Chondrocyte (in vitro differentiated cells): ENCODE results near the gene R3HDM4. TPM values are rescaled to one million over a fixed set of nuclear protein-coding genes. Genes with fewer than 3 reads are reported as not detected.
A peak's percentile ranks its signal among the peaks of the same experiment; 100 is the strongest.

ENCODE experiments used
- DNase-seq: peaks from one replicate; pipeline ENCODE4 v3.0.0; 2021; ENCODE audit warnings: mixed read lengths, low spot score
- H3K27ac Mint-ChIP-seq: one replicate; pipeline ENCODE4 v1.8.0; 2021; ENCODE audit warnings: mild to moderate bottlenecking, moderate library complexity, mixed read lengths; ENCODE audit not compliant: unreplicated experiment
- H3K27me3 Mint-ChIP-seq: 2 replicates; pipeline ENCODE4 v1.8.0; 2021; ENCODE audit warnings: low read depth, mixed read lengths
- H3K36me3 Mint-ChIP-seq: 2 replicates; pipeline ENCODE4 v1.8.0; 2021; ENCODE audit warnings: low read depth, mixed read lengths
- H3K4me1 Mint-ChIP-seq: 2 replicates; pipeline ENCODE4 v1.8.0; 2021; ENCODE audit warnings: low read depth, mild to moderate bottlenecking, mixed read lengths
- H3K4me3 Mint-ChIP-seq: one replicate; pipeline ENCODE4 v1.8.0; 2021; ENCODE audit warnings: mild to moderate bottlenecking, moderate library complexity, mixed read lengths; ENCODE audit not compliant: unreplicated experiment
- H3K9me3 Mint-ChIP-seq: 2 replicates; pipeline ENCODE4 v1.8.0; 2021; ENCODE audit warnings: low read depth, mixed read lengths
- total RNA-seq: library from RNA; stranded (reverse); gene quantifications from 3 replicates; pipeline ENCODE4 v1.2.1, GENCODE V29; 2021
- TF ChIP-seq, protein P1 (sequence below): fragments of 200-600 bp; sonication (generic); IDR thresholded peaks from 2 replicates; pipeline ENCODE4 v1.5.0; 2021; ENCODE audit warnings: antibody characterized with exemption, mild to moderate bottlenecking, moderate library complexity

The R3HDM4 gene
- total RNA-seq, 1 donor from 2014 or later, result 48.4 TPM

DNA sequence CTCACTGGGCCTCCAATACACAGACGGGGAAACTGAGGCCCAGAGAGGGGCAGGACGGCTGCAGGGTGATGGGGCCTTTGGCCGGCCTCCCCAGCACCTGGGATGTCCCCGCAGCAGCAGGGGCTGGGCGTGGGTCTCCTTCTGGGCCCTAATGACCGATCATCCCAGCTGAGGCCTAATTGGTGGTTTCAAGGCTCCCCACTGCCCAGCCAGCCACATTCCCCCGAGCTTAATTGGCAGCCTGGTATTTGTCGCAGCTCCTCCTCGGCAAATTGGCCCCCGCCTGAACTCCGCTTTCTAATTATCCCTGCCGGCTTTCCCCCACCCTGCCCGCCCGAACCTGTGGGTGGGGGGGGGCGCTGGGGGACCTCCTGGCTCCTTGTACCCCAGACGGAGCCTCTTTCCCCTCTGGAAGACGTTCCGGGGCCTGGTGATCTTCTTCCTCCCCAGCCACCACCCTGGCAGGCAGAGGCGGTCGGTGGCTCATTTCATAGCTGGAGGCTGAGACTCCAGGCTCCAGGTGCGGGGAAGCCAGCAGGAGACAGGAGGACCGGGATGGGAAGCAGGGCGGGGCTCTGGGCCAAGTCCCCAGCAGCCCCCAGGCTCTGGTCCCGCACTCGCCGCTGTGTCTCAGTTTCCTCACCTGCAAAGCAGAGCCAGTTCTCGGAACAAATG lies 43.9 kb upstream of the R3HDM4 start:
- no peaks in the 10 kb centered on the region for H3K9me3 Mint-ChIP-seq
- DNase-seq, result no peak
- H3K36me3 Mint-ChIP-seq, result no peaks in the 10 kb centered on the region
- TF ChIP-seq, protein P1, sequence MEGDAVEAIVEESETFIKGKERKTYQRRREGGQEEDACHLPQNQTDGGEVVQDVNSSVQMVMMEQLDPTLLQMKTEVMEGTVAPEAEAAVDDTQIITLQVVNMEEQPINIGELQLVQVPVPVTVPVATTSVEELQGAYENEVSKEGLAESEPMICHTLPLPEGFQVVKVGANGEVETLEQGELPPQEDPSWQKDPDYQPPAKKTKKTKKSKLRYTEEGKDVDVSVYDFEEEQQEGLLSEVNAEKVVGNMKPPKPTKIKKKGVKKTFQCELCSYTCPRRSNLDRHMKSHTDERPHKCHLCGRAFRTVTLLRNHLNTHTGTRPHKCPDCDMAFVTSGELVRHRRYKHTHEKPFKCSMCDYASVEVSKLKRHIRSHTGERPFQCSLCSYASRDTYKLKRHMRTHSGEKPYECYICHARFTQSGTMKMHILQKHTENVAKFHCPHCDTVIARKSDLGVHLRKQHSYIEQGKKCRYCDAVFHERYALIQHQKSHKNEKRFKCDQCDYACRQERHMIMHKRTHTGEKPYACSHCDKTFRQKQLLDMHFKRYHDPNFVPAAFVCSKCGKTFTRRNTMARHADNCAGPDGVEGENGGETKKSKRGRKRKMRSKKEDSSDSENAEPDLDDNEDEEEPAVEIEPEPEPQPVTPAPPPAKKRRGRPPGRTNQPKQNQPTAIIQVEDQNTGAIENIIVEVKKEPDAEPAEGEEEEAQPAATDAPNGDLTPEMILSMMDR, result no peak
- peaks cover 1% of the 10 kb centered on the region for H3K4me1 Mint-ChIP-seq
- H3K27me3 Mint-ChIP-seq, result no peaks in the 10 kb centered on the region
- H3K4me3 Mint-ChIP-seq, result no peak overlapping the region
- H3K27ac Mint-ChIP-seq, result no peak overlapping the region

DNA sequence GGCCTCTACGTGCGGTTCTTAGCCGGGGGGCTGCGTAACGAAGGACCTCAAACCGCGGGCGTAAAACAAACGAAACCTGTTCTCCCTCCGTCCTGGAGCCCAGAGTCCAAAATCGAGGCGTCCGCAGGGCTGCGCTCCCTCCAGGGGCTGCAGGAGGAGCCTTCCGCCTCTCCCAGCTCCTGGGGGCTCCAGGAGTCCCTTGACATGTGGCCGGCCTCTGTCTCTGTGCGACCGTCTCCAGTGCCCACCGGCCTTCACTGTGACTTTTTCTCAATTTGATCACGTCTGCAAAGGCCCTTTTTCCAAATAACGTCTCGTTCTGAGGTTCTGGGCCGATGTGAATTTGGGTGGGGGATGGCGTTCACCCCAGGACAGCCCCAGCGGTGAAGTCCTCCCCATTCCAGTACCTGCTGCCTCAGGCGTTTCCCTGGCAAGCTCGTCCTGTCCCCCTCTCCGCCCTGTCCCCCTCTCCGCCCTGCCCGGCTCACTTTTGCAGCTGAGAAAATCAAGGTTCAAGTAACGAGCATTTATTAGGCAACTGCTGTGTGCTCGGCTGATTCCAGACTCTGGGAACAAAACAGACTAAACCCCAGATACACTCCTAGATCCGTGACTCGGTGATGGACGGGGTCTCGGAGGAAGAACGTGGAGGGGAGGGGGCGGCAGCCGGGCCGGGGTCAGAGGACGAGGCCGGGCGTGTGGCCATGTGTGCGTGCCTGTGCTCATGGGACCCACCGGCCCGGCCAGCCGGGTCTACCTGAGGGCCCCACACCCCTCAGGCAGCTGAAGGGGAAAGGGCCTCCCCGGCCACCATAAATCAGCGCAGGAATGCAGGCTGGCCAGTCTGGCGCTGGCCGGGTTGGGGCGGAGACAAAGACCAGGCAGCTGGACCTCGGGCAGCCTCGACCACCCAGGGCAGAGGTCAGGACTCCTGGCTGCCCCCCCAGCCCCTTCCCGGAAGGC lies 43.1 kb upstream of the R3HDM4 start:
- Mint-ChIP-seq H3K9me3 (no peaks in the 10 kb centered on the region), H3K36me3 (no peaks in the 10 kb centered on the region), H3K4me1 (peaks cover 7% of the 10 kb centered on the region), H3K4me3 (no peak overlapping the region), H3K27me3 (no peaks in the 10 kb centered on the region), H3K27ac (no peak overlapping the region)
- no peak for DNase-seq
- TF ChIP-seq, protein P1, result no peak

DNA sequence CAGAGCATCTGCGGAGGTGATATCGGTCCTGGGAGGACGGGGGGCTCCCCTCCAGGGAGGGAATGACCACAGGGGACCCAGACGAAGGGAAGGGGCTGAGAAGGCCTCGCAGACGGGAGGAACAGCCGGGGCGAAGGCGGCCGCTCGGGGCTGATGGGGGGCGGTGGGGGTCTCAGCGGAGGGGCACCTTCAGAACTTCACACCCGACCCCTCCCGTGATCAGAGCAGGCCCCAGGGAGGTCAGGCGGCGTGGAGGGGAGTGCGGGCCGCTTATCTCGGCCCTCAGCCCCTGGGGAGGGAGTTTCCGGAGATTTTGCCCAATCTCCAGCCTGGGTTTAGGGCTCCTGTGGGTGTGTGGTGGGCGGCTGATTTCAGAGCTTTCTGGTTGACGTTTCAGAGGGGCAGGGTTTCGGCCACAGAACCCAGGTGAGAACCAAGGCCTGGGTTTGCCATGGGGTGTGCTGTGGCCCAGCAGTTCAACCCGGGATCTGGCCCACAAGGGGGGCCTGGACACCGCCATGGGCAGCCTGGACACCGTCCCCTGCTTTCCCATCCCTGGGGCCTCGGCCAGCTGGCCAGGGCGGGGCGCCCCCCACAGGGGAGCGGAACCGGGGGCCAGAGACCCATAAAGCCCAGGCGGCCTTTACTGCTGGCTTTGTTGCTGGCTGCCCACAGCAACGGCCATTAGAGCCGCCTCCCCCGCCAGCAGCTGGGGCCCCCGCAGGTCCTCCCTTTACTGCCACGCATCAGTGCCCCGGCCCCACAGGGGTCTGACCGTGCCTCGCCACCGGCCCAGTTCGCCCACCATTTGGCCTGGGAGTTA lies 41.9 kb upstream of the R3HDM4 start:
- H3K36me3 Mint-ChIP-seq, result no peaks in the 10 kb centered on the region
- TF ChIP-seq, protein P1, result no peak
- no peak overlapping the region for H3K4me3 Mint-ChIP-seq
- no peak overlapping the region for H3K27ac Mint-ChIP-seq
- H3K4me1 Mint-ChIP-seq, result peaks cover 10% of the 10 kb centered on the region
- no peaks in the 10 kb centered on the region for H3K9me3 Mint-ChIP-seq
- H3K27me3 Mint-ChIP-seq, result no peaks in the 10 kb centered on the region
- peak; percentile 88 for DNase-seq

DNA sequence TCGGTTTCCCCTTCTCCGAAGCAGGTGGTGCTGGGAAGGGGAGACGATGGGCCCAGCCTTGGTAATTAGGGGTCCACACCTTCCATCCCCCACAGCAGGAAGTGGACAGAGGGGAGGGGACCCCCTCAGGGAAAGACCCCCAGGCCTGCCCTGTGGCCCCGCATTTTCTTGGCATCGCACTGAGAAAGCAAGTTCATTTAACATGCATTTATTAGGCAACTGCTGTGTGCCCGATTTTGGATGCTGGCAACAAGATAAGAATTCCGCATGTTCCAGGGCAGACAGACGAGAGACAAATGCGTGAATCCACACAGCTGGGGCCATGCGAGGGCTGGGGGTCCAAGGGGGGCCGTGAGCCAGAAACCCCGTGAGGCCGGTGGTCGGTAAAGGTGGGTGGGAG lies 41.3 kb upstream of the R3HDM4 start:
- H3K36me3 Mint-ChIP-seq, result no peaks in the 10 kb centered on the region
- H3K4me3 Mint-ChIP-seq, result no peak overlapping the region
- no peaks in the 10 kb centered on the region for H3K27me3 Mint-ChIP-seq
- no peak overlapping the region for H3K27ac Mint-ChIP-seq
- H3K9me3 Mint-ChIP-seq, result no peaks in the 10 kb centered on the region
- peaks cover 10% of the 10 kb centered on the region for H3K4me1 Mint-ChIP-seq
- TF ChIP-seq, protein P1, result no peak
- DNase-seq, result no peak
